Smooth muscle cell (in vitro differentiated cells): Measurements from ENCODE around the gene GFOD1. TPM values are rescaled to one million over a fixed set of nuclear protein-coding genes. Genes with fewer than 3 reads are reported as not detected.
A peak's percentile ranks its signal among the peaks of the same experiment; 100 is the strongest.

ENCODE experiments used
- DNase-seq: peaks from one replicate; lab custom pipeline; 2025; ENCODE audit not compliant: unreplicated experiment; lab: John Stamatoyannopoulos, UW
- H2AFZ ChIP-seq: fragments of 200-600 bp; sonication (generic); 2 replicates; pipeline ENCODE4 v1.6.0; 2016; ENCODE audit warnings: antibody characterized with exemption, low read depth, mild to moderate bottlenecking
- H3F3A ChIP-seq: fragments of 200-600 bp; sonication (generic); 2 replicates; pipeline ENCODE4 v1.6.0; 2017; ENCODE audit warnings: antibody characterized with exemption, low read depth
- H3K27ac ChIP-seq: fragments of 200-600 bp; sonication (generic); 2 replicates; pipeline ENCODE4 v1.5.1; 2016; ENCODE audit warnings: low read depth, mild to moderate bottlenecking
- H3K27me3 ChIP-seq: fragments of 200-600 bp; sonication (generic); 2 replicates; pipeline ENCODE4 v1.6.1; 2016; ENCODE audit warnings: low read depth, mild to moderate bottlenecking
- H3K36me3 ChIP-seq: fragments of 200-600 bp; sonication (generic); 2 replicates; pipeline ENCODE4 v1.5.1; 2016; ENCODE audit warnings: low read depth
- H3K4me1 ChIP-seq: fragments of 200-600 bp; sonication (generic); 2 replicates; pipeline ENCODE4 v1.5.1; 2016; ENCODE audit warnings: low read depth
- H3K4me2 ChIP-seq: fragments of 200-600 bp; sonication (generic); 2 replicates; pipeline ENCODE4 v1.6.0; 2016; ENCODE audit warnings: mild to moderate bottlenecking
- H3K4me3 ChIP-seq: fragments of 200-600 bp; sonication (generic); 2 replicates; pipeline ENCODE4 v1.5.1; 2016; ENCODE audit warnings: mild to moderate bottlenecking
- H3K79me2 ChIP-seq: fragments of 200-600 bp; sonication (generic); 2 replicates; pipeline ENCODE4 v1.6.0; 2016; ENCODE audit warnings: low read depth, mild to moderate bottlenecking
- H3K9ac ChIP-seq: fragments of 200-600 bp; sonication (generic); 2 replicates; pipeline ENCODE4 v1.6.0; 2016; ENCODE audit warnings: low read depth
- H3K9me3 ChIP-seq: fragments of 200-600 bp; sonication (generic); replicated peaks from 2 replicates; pipeline ENCODE4 v1.5.1; 2016; ENCODE audit warnings: low read depth
- H4K20me1 ChIP-seq: fragments of 200-600 bp; sonication (generic); 2 replicates; pipeline ENCODE4 v1.6.0; 2016; ENCODE audit warnings: low read depth
- WGBS: methylation state at CpG from one replicate; pipeline ENCODE4 v1.1.7; 2016; ENCODE audit warnings: low lambda C conversion rate; 5-methylcytosine and 5-hydroxymethylcytosine counted together
- polyA plus RNA-seq: library from polyadenylated mRNA; unstranded; fragments of >200 nt; fragmentation: Nextera tagmentation; extraction: Ambion mirVana; gene quantifications from 2 replicates; pipeline ENCODE4 v1.2.1, GENCODE V29; 2016
- total RNA-seq: library from RNA; depleted of rRNA; stranded (reverse); fragments of >200 nt; gene quantifications from 2 replicates; pipeline ENCODE4 v1.2.3, GENCODE V29; 2014
- TF ChIP-seq, protein P1 (sequence below): fragments of 200-600 bp; sonication (generic); IDR thresholded peaks from 2 replicates; pipeline ENCODE4 v1.5.1; 2017; ENCODE audit warnings: borderline replicate concordance, mild to moderate bottlenecking, antibody characterized with exemption; ENCODE audit not compliant: insufficient read depth, poor library complexity, severe bottlenecking

The GFOD1 gene
- total and polyA plus RNA-seq, 2 experiments from 2014 or later: 9.6 to 14.0 TPM

DNA sequence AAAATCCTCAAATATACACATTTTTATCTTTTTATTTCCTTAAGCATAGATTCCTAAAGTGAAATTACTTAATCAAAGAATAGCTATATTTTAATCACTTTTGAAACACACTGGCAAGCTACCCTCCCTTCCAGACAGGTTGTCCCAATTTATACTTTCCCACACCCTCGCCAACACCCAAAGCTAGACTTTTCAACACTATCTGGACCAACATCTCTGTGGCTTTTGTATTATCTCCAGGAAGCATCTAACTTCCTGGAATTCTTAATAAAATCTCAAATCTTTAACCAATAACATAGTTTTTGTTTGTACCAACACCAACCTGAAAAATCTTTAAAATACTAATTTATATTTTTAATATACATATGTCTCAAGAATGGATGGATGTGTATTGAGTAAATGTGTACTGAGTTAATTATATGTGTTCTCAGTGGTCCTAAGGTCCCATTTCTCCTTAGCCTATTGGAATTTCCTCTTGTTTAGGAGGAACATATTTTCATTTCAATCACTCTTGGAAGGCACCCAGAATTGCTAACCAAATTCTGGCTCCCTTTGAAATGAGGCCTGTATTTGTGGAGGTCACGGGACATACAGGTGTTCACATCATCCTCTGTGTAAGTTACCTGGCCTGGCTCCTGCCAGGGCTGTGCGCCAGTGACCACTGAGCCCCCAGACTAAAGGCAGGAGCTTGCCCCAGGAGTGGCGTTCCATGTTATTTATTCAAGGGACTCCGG lies 17.4 kb upstream of the GFOD1 start:
- Histone ChIP-seq H3K79me2 (no peaks in the 10 kb centered on the region), H3K4me1 (no peaks in the 10 kb centered on the region), H3K27ac (no peak overlapping the region), H3K4me2 (no peak overlapping the region), H3K36me3 (no peaks in the 10 kb centered on the region), H3K9ac (no peak overlapping the region), H2AFZ (no peak overlapping the region), H3K4me3 (no peak overlapping the region), H3K9me3 (no peaks in the 10 kb centered on the region), H3K27me3 (no peaks in the 10 kb centered on the region), H3F3A (no peaks in the 10 kb centered on the region), H4K20me1 (no peaks in the 10 kb centered on the region)
- DNase-seq: no peak
- WGBS: 97% methylated on average over 5 of the region's 5 CpGs
- TF ChIP-seq, protein P1, sequence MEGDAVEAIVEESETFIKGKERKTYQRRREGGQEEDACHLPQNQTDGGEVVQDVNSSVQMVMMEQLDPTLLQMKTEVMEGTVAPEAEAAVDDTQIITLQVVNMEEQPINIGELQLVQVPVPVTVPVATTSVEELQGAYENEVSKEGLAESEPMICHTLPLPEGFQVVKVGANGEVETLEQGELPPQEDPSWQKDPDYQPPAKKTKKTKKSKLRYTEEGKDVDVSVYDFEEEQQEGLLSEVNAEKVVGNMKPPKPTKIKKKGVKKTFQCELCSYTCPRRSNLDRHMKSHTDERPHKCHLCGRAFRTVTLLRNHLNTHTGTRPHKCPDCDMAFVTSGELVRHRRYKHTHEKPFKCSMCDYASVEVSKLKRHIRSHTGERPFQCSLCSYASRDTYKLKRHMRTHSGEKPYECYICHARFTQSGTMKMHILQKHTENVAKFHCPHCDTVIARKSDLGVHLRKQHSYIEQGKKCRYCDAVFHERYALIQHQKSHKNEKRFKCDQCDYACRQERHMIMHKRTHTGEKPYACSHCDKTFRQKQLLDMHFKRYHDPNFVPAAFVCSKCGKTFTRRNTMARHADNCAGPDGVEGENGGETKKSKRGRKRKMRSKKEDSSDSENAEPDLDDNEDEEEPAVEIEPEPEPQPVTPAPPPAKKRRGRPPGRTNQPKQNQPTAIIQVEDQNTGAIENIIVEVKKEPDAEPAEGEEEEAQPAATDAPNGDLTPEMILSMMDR: no peak

GRCh38 chr6:13500915-13501314 lies 13.5 kb upstream of the GFOD1 start:
- Histone ChIP-seq H3F3A (no peaks in the 10 kb centered on the region), H3K9me3 (no peaks in the 10 kb centered on the region), H3K79me2 (no peaks in the 10 kb centered on the region), H3K36me3 (no peaks in the 10 kb centered on the region), H3K27me3 (no peaks in the 10 kb centered on the region), H3K4me2 (no peak overlapping the region), H4K20me1 (no peaks in the 10 kb centered on the region), H3K4me3 (no peak overlapping the region), H3K9ac (no peak overlapping the region), H3K27ac (no peak overlapping the region), H3K4me1 (peaks cover 8% of the 10 kb centered on the region), H2AFZ (no peak overlapping the region)
- 90% methylated on average over 3 of the region's 3 CpGs for WGBS
- TF ChIP-seq, protein P1: no peak
- DNase-seq: no peak

GRCh38 chr6:13500264-13500663 lies 12.9 kb upstream of the GFOD1 start:
- TF ChIP-seq, protein P1: no peak
- Histone ChIP-seq H3K36me3 (no peaks in the 10 kb centered on the region), H3K27me3 (no peaks in the 10 kb centered on the region), H3K4me3 (no peak overlapping the region), H2AFZ (no peak overlapping the region), H3K9me3 (no peaks in the 10 kb centered on the region), H3K4me2 (no peak overlapping the region), H3K9ac (no peak overlapping the region), H4K20me1 (no peaks in the 10 kb centered on the region), H3K4me1 (peaks cover 8% of the 10 kb centered on the region), H3K79me2 (no peaks in the 10 kb centered on the region), H3F3A (no peaks in the 10 kb centered on the region), H3K27ac (peak overlapping the region; percentile 62)
- WGBS: 43% methylated on average over 1 of the region's 1 CpG
- no peak for DNase-seq
